ENCODE measurements around the gene REL.

DNA sequence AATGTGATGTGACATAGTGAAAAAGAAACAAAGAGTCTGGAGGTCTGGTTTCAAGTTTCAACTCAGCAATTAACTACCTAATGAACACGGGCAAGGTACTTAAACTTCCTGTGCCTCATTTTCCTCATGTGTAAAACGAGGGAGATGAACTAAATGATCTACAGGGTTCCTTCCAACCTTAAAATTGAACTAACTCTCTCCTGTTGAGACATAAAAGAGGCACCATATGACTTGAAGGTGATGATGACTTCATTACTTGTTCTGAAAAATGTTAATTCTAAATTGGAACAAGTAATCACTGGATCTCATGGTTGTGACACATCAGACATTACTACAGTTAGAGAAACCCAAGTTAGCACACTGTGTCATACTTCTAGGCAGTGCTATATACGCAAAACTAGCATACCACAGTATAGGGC is 8.9 kb upstream of the REL start:
- TF ChIP-seq CHD4 (IDR thresholded peaks at IDR 0.05; ENCODE audit: insufficient read depth, insufficient replicate concordance, low read depth, low read length, poor library complexity, severe bottlenecking), result no peak
- TF ChIP-seq RFX1 (IDR thresholded peaks at IDR 0.05), result no peak
- no peak for TF ChIP-seq EZH2 (IDR thresholded peaks at IDR 0.05; ENCODE audit: borderline replicate concordance, low read depth, low read length)
- no peak for TF ChIP-seq NFE2L1 (tag; IDR thresholded peaks at IDR 0.05; ENCODE audit: borderline replicate concordance, low read depth)
- TF ChIP-seq FOSL1 (tag; conservative IDR thresholded peaks at IDR 0.05), result no peak
- no peak for TF ChIP-seq RBM22 (IDR thresholded peaks at IDR 0.05; ENCODE audit: low read depth, low read length, poor library complexity, severe bottlenecking)
- TF ChIP-seq, protein P1, sequence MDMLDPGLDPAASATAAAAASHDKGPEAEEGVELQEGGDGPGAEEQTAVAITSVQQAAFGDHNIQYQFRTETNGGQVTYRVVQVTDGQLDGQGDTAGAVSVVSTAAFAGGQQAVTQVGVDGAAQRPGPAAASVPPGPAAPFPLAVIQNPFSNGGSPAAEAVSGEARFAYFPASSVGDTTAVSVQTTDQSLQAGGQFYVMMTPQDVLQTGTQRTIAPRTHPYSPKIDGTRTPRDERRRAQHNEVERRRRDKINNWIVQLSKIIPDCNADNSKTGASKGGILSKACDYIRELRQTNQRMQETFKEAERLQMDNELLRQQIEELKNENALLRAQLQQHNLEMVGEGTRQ (CRISPR knock-in tag; IDR thresholded peaks at IDR 0.05), result no peak
- no peak for TF ChIP-seq ZNF3 (CRISPR knock-in tag; IDR thresholded peaks at IDR 0.05)
- TF ChIP-seq, protein P2, sequence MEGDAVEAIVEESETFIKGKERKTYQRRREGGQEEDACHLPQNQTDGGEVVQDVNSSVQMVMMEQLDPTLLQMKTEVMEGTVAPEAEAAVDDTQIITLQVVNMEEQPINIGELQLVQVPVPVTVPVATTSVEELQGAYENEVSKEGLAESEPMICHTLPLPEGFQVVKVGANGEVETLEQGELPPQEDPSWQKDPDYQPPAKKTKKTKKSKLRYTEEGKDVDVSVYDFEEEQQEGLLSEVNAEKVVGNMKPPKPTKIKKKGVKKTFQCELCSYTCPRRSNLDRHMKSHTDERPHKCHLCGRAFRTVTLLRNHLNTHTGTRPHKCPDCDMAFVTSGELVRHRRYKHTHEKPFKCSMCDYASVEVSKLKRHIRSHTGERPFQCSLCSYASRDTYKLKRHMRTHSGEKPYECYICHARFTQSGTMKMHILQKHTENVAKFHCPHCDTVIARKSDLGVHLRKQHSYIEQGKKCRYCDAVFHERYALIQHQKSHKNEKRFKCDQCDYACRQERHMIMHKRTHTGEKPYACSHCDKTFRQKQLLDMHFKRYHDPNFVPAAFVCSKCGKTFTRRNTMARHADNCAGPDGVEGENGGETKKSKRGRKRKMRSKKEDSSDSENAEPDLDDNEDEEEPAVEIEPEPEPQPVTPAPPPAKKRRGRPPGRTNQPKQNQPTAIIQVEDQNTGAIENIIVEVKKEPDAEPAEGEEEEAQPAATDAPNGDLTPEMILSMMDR (IDR thresholded peaks at IDR 0.05 in 2 of 3, conservative IDR thresholded peaks at IDR 0.05 in 1 of 3; ENCODE audit: insufficient read depth in 2 of 3, low read depth in 1 of 3, low read length in 3 of 3), result no peak
- no peak for TF ChIP-seq NFYB (IDR thresholded peaks at IDR 0.05; ENCODE audit: extremely low read depth, insufficient read length)
- TF ChIP-seq NR3C1 (CRISPR knock-in tag; IDR thresholded peaks at IDR 0.05), result no peak
- TF ChIP-seq ZC3H4 (CRISPR knock-in tag; IDR thresholded peaks at IDR 0.05; ENCODE audit: borderline replicate concordance), result no peak
- TF ChIP-seq, protein P3, sequence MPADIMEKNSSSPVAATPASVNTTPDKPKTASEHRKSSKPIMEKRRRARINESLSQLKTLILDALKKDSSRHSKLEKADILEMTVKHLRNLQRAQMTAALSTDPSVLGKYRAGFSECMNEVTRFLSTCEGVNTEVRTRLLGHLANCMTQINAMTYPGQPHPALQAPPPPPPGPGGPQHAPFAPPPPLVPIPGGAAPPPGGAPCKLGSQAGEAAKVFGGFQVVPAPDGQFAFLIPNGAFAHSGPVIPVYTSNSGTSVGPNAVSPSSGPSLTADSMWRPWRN (IDR thresholded peaks at IDR 0.05; ENCODE audit: low read depth), result no peak
